Fibroblast of skin of back (primary cell): ENCODE results near the gene ABCB8.
A peak's percentile ranks its signal among the peaks of the same experiment; 100 is the strongest.
"Not testable (repeated sequence)": the region's sequence is repeated elsewhere in the genome, so short reads cannot be mapped to it uniquely, and the experiment has no call there.

ENCODE experiments used
- DNase-seq: peaks from one replicate; pipeline ENCODE4 v3.0.0-alpha.2; 2013

ABCB8 gene

GRCh38 chr7:150998341-150998740, 29.9 kb upstream of the ABCB8 start:
- DNase-seq, result no peak

DNA sequence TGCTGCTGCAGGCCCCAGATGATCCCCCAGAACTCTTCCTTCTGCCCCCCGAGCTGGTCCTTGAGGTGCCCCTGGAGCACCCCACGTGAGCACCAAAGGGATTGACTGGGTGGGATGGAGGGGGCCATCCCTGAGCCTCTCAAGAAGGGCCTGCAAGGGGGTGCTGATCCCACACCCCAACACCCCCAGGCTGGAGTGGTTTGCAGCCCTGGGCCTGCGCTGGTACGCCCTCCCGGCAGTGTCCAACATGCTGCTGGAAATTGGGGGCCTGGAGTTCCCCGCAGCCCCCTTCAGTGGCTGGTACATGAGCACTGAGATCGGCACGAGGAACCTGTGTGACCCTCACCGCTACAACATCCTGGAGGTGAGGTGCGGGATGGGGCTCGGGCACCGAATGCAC, 29.2 kb upstream of the ABCB8 start:
- DNase-seq, result no peak

GRCh38 chr7:150999497-151000230, 28.6 kb upstream of the ABCB8 start:
- no peak for DNase-seq

- DNase-seq, result no peak
Measured at GRCh38 chr7:151000897-151001495, 27.3 kb upstream of the ABCB8 start.

GRCh38 chr7:151001546-151001945, 26.7 kb upstream of the ABCB8 start:
- DNase-seq, result no peak

DNA sequence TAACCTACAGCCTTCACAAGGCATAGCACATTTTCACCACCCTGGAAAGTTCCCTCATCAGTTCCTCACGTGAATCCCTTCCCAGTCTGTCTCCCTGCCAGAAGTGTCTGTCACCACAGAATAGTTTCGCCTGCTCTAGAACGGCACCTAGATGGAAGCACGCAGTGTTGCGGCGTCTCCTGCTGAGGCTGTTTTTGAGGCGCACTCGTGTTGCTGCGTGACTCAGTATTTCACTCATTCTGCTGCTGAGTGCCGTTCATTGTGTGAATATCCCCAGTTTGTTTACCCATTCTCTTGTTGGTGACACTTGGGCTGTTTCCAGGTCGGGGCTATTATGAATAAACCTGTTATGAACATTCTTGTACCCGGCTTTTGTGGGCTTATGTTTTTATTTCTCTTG, 24.7 kb upstream of the ABCB8 start:
- no peak for DNase-seq

DNA sequence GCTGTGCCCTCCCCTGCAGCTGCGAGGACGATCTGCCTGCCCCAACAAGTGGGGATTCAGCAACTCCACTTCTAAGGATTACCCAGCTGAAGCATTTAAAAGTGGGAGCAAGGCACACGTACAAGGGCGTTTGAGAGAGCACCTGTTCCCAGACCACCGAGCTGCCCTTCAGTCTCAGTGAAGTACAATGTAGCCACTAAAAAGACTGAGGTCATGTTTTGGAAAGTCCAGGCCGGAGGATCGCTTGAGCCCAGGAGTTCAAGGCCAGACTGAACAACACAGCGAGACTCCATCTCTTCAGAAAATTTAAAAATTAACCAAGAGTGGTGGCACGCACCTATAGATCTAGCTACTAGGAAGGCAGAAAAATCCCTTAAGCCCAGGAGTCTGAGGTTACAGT, 22.7 kb upstream of the ABCB8 start:
- DNase-seq, result no peak

DNA sequence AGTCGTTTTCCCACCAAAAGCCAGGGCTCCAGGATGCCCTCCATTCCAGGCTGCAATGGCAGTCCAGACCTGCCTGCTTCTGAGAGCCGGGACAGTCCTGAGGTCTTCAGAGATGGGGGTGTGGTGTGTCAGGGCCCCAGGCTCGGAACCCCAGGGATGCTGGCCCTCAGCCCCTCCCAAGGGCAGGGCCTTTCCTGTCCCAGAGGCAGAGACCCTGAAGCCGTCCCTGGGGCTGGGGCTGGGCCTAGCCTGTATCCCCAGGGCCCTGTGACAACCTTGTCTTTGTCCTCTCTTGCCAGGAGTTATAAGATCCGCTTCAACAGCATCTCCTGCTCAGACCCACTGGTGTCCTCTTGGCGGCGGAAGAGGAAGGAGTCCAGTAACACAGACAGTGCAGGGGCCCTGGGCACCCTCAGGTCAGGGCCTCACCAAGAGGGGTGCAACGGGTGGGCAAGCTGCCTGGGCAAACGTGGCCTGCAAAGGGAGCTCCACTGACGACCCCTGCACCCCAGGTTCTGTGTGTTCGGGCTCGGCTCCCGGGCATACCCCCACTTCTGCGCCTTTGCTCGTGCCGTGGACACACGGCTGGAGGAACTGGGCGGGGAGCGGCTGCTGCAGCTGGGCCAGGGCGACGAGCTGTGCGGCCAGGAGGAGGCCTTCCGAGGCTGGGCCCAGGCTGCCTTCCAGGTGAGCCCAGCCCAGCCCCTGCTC, 21.5 kb upstream of the ABCB8 start:
- no peak for DNase-seq

DNA sequence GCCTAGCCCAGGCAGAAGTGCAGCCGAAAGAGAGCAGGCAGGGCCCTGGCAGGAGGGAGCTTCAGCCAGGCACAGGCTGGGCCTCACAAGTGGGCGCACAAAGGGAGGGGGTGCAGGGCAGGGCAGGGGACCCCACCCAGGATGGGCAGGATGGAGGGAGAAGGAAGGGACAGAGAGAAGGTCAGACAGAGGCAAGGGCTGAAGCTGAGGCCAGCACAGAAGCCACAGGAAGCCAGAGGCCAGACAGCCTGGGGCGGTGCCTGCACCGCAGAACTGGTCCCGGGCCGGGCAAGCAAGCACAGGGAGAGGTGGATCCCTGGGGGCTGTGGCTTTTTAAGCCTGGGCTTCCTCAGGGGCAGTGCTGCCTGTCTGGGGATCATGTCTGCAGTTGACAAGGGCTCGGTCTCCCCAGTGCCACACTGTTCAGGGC, 20.8 kb upstream of the ABCB8 start:
- no peak for DNase-seq

DNA sequence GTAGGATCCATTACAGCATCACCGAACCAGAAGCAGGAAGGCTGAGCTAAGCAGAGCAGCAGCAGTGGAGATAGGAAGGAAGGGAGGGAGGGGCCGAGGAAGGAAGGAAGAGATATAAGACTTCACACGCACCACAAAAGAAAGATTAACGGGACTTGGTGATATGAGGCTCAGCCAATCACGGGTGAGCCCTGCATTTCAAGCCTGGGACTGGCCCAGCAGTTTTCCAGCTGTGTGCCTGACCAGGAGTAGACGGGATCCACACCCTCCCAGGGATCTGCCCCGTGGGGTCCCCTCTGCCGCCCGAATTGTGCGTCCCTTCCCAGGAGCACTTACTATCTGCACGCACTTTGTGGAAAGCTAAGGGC, 20.1 kb upstream of the ABCB8 start:
- DNase-seq, result no peak

GRCh38 chr7:151008511-151009323, 19.5 kb upstream of the ABCB8 start:
- DNase-seq, result peak; percentile 48

DNA sequence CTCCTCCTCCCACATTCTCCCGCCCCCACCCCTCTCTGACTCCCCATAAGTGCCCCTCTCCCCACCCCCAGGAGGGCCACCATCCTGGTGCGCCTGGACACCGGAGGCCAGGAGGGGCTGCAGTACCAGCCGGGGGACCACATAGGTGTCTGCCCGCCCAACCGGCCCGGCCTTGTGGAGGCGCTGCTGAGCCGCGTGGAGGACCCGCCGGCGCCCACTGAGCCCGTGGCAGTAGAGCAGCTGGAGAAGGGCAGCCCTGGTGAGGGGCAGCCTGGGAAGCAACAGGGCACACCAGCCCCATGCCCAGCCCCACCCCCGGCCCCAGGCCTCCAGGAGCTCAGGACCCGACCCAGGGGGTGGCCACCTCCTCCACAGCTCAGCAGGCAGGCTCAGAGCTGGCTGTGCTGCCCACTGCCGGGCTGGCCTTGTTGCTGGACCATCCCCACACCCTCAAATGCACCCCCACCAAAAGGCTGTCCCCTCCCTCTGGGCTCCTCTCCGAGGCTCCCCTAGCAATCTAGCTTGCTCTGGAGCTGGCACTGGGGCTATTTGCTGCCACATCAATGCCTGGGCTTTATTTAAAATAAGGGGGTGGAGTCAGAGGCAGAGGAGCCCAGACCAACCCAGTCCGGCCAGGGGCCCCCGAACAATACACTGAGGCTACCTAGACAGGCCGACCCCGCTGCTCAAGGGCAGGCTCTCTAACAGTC, 18.8 kb upstream of the ABCB8 start:
- no peak for DNase-seq

DNA sequence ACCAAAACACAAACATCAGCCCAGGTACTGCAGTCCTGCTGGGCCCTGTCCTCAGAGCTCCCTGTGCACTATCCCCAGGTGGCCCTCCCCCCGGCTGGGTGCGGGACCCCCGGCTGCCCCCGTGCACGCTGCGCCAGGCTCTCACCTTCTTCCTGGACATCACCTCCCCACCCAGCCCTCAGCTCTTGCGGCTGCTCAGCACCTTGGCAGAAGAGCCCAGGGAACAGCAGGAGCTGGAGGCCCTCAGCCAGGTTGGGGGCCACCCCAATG, 18.3 kb upstream of the ABCB8 start:
- DNase-seq, result no peak

DNA sequence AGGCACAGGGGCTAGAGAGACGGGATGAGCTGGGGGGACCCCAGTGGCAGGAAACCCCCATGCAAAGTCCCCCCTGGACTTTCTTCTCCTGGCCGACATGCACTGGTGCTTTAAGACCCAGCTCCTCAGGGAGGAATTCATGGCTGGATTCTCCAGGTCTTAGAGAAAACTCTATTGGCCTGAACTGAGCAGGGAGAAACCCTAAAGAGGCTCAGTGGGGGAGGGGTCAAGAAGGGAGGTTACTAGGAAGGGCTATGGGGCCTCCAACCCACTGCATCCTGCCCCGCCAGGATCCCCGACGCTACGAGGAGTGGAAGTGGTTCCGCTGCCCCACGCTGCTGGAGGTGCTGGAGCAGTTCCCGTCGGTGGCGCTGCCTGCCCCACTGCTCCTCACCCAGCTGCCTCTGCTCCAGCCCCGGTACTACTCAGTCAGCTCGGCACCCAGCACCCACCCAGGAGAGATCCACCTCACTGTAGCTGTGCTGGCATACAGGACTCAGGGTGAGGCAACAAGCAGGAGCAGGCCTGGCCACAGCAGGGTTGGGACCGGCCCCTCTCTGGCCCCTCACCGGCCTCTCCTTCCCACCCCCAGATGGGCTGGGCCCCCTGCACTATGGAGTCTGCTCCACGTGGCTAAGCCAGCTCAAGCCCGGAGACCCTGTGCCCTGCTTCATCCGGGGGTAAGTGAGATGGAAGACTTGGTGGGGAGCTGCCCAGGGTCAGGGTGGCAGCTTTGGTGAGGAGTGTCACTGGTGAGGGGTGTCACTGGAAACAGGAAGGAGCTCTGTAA, 17.7 kb upstream of the ABCB8 start:
- peak; percentile 49 for DNase-seq

DNA sequence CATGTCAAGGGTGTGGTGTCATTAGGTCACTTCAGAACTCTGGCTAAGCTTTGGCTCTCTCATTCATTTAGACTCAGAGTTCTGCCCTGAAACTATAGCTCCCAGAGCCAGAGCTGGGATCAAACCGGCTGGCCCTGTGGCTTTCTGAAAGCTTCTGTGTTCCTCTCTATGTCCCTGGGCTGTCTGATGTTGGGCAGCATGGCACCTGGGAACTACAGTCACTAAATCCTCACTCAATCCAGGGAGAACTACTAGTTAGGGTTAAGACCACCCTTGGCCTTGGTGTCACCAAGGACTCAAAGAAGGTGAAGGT, 17.2 kb upstream of the ABCB8 start:
- no peak for DNase-seq

DNA sequence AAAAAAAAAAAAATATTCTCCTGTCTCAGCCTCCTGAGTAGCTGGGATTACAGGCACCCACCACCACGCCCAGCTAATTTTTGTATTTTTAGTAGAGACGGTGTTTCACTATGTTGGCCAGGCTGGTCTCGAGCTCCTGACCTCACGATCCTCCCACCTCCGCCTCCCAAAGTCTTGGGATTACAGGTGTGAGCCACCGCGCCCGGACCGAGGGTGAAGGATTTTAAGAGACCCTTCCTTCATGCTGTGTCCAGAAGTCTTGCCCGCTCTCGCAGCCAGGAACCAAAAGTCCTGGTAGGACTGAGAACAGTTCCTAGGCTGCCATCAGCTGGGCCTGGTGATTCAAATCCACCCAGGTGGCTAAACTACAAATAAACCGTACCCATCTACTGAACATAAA, 16.6 kb upstream of the ABCB8 start:
- DNase-seq, result not testable (repeated sequence)

GRCh38 chr7:151012031-151012692, 16.1 kb upstream of the ABCB8 start:
- no peak for DNase-seq

GRCh38 chr7:151012911-151013347, 15.3 kb upstream of the ABCB8 start:
- DNase-seq, result peak; percentile 54

DNA sequence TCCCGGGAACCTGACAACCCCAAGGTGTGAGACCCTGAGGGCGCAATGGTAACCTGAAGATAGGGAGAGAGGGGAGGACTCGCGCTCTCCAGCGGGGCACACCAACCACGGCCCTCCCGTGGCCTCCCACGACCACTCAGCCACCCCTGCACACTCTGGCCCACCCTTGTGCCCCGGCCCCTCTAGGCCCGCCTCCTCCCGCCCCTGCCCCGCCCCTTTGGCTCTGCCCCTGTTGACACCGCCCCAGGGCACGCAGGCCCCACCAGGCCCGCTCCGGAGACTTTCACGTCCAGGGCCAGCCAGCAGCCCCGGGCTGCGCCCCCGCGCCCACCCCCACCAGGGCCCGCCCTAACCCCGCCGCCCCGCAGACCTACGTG, 14.9 kb upstream of the ABCB8 start:
- DNase-seq, result no peak

- DNase-seq, result peak; percentile 79
Measured at GRCh38 chr7:151013733-151014497, 14.3 kb upstream of the ABCB8 start.

- no peak for DNase-seq
Measured at GRCh38 chr7:151014950-151015349, 13.3 kb upstream of the ABCB8 start.
